Measurements from ENCODE around the gene EDDM3A.

EDDM3A gene

GRCh38 chr14:20707622-20708021 is 38.1 kb upstream of the EDDM3A start:
- TF ChIP-seq ZNF416 (tag by site-specific recombination; IDR thresholded peaks at IDR 0.05) (no peak), GLI4 (tag by site-specific recombination; IDR thresholded peaks at IDR 0.05) (no peak), ATF2 (tag by site-specific recombination; IDR thresholded peaks at IDR 0.05; ENCODE audit: low read depth) (no peak), ZBTB20 (tag by site-specific recombination; IDR thresholded peaks at IDR 0.05) (no peak), ZNF341 (tag by site-specific recombination; IDR thresholded peaks at IDR 0.05; ENCODE audit: low read depth) (no peak), ZNF354C (tag by site-specific recombination; IDR thresholded peaks at IDR 0.05; ENCODE audit: borderline replicate concordance, low read depth) (no peak), YY2 (tag by site-specific recombination; IDR thresholded peaks at IDR 0.05) (no peak), ZNF121 (tag by site-specific recombination; IDR thresholded peaks at IDR 0.05) (no peak), ZNF596 (tag by site-specific recombination; IDR thresholded peaks at IDR 0.05) (no peak), KLF1 (tag by site-specific recombination; IDR thresholded peaks at IDR 0.05) (no peak), ZBTB17 (tag by site-specific recombination; IDR thresholded peaks at IDR 0.05) (no peak)
- ChIA-PET POLR2A (no interaction called here), CTCF (interaction anchor here (0.7 to 1.9 kb wide), 5 partner anchors 9 to 304 kb away, joined by 3 to 5 read pairs (median 3); no protein-coding TSS in a partner anchor)
- Histone ChIP-seq H3K27ac (ENCODE audit: extremely low read depth, low read depth, low read length) (no peak overlapping the region), H3K4me3 (ENCODE audit: low read depth, low read length) (no peak overlapping the region), H3K36me3 (ENCODE audit: control insufficient read depth in 2 of 2, insufficient read depth in 1 of 2, low read length in 2 of 2) (no peaks in the 10 kb centered on the region), H3K9me3 (ENCODE audit: control insufficient read depth, insufficient read depth, low read depth, low read length) (no peaks in the 10 kb centered on the region), H3K4me1 (ENCODE audit: control insufficient read depth, insufficient read depth, low read length) (no peaks in the 10 kb centered on the region; the same call in 1 of the 2 replicates)

GRCh38 chr14:20711261-20711660 is 34.4 kb upstream of the EDDM3A start:
- H3K4me1 ChIP-seq (ENCODE audit: control insufficient read depth, insufficient read depth, low read length): no peaks in the 10 kb centered on the region; the same call in 1 of the 2 replicates
- no peak overlapping the region for H3K4me3 ChIP-seq (ENCODE audit: low read depth, low read length)
- no peak for TF ChIP-seq WT1 (tag by site-specific recombination; IDR thresholded peaks at IDR 0.05)
- TF ChIP-seq KLF10 (tag by site-specific recombination; IDR thresholded peaks at IDR 0.05): no peak
- no peak for TF ChIP-seq ZNF16 (tag by site-specific recombination; IDR thresholded peaks at IDR 0.05; ENCODE audit: low read depth)
- TF ChIP-seq ZSCAN18 (tag by site-specific recombination; IDR thresholded peaks at IDR 0.05): no peak
- TF ChIP-seq ZBTB20 (tag by site-specific recombination; IDR thresholded peaks at IDR 0.05): no peak
- no peak for TF ChIP-seq ZBTB21 (tag by site-specific recombination; IDR thresholded peaks at IDR 0.05)
- TF ChIP-seq ZNF521 (tag by site-specific recombination; IDR thresholded peaks at IDR 0.05): no peak
- no peak for TF ChIP-seq ZNF155 (tag by site-specific recombination; IDR thresholded peaks at IDR 0.05)
- H3K36me3 ChIP-seq (ENCODE audit: control insufficient read depth in 2 of 2, insufficient read depth in 1 of 2, low read length in 2 of 2): no peaks in the 10 kb centered on the region
- H3K27ac ChIP-seq (ENCODE audit: extremely low read depth, low read depth, low read length): no peak overlapping the region
- ChIA-PET CTCF (interaction anchor here (0.5 to 1.4 kb wide), 4 partner anchors 13 to 1507 kb away, joined by 3 to 6 read pairs (median 5); no protein-coding TSS in a partner anchor), POLR2A (no interaction called here)
- no peaks in the 10 kb centered on the region for H3K9me3 ChIP-seq (ENCODE audit: control insufficient read depth, insufficient read depth, low read depth, low read length)

GRCh38 chr14:20711685-20712084 is 34.0 kb upstream of the EDDM3A start:
- Histone ChIP-seq H3K27ac (ENCODE audit: extremely low read depth, low read depth, low read length) (no peak overlapping the region), H3K4me3 (ENCODE audit: low read depth, low read length) (no peak overlapping the region), H3K4me1 (ENCODE audit: control insufficient read depth, insufficient read depth, low read length) (no peaks in the 10 kb centered on the region; the same call in 1 of the 2 replicates), H3K36me3 (ENCODE audit: control insufficient read depth in 2 of 2, insufficient read depth in 1 of 2, low read length in 2 of 2) (no peaks in the 10 kb centered on the region), H3K9me3 (ENCODE audit: control insufficient read depth, insufficient read depth, low read depth, low read length) (no peaks in the 10 kb centered on the region)
- POLR2A ChIA-PET: no interaction called here
- TF ChIP-seq KLF1 (tag by site-specific recombination; IDR thresholded peaks at IDR 0.05): no peak
- no peak for TF ChIP-seq ZBTB21 (tag by site-specific recombination; IDR thresholded peaks at IDR 0.05)
- TF ChIP-seq ELK4 (IDR thresholded peaks at IDR 0.05; ENCODE audit: borderline replicate concordance, low read depth, low read length): no peak
- no peak for TF ChIP-seq ZSCAN30 (tag by site-specific recombination; IDR thresholded peaks at IDR 0.05)
- no peak for TF ChIP-seq ZNF514 (tag by site-specific recombination; IDR thresholded peaks at IDR 0.05)
- TF ChIP-seq KLF16 (tag by site-specific recombination; IDR thresholded peaks at IDR 0.05): no peak
- TF ChIP-seq PRDM1 (tag by site-specific recombination; IDR thresholded peaks at IDR 0.05): no peak
- no peak for TF ChIP-seq ZNF354C (tag by site-specific recombination; IDR thresholded peaks at IDR 0.05; ENCODE audit: borderline replicate concordance, low read depth)
- TF ChIP-seq ZNF140 (tag by site-specific recombination; IDR thresholded peaks at IDR 0.05): no peak
- no peak for TF ChIP-seq SP7 (tag by site-specific recombination; IDR thresholded peaks at IDR 0.05)
- TF ChIP-seq BCL11B (tag by site-specific recombination; IDR thresholded peaks at IDR 0.05; ENCODE audit: low read depth): no peak
- no peak for TF ChIP-seq ZNF571 (tag by site-specific recombination; IDR thresholded peaks at IDR 0.05)
- CTCF ChIA-PET: interaction anchor here (1.0 to 1.4 kb wide), 3 partner anchors 13 to 146 kb away, joined by 5 to 6 read pairs (median 5); no protein-coding TSS in a partner anchor

All from HEK293 (cell line).